NB4 (cell line): ENCODE measurements around the gene ZDHHC18.

Experiments used
- MYC ChIP-seq: IDR thresholded peaks from 2 replicates; pipeline ENCODE4 v1.6.1; 2011; ENCODE audit warnings: low read depth, low read length
- POLR2A ChIP-seq: IDR thresholded peaks from 2 replicates; pipeline ENCODE4 v1.6.1; 2011; ENCODE audit warnings: mild to moderate bottlenecking; ENCODE audit not compliant: insufficient read length; ENCODE audit errors: extremely low read depth
- TF ChIP-seq, protein P1 (sequence below): IDR thresholded peaks from one replicate; pipeline ENCODE4 v1.5.1; 2012; ENCODE audit warnings: low read depth, low read length
- TF ChIP-seq, protein P2 (sequence below): IDR thresholded peaks from 2 replicates; pipeline ENCODE4 v1.6.1; 2011; ENCODE audit warnings: low read depth, low read length

DNA sequence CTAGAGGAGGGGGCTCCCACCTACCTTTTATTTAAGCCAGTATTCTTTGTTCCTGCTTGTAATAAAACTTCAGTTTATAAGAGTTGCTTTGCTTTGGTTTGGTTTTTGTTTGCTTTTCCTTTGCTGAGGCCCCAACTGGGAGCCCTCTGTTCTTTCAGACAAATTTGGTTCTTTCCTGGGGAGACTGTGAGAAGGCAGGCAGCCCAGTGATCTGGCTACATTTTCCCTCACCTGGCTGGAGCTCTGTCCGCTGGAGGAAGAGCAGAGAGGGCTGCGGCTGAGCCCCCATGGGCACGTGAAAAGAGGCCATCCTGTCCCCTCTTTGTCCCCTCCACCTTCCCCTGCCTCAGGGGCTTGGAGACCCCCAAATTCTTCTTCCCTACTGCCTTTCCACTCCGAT, 29.1 kb downstream of the ZDHHC18 start:
- TF ChIP-seq POLR2A (no peak), MYC (no peak)
- TF ChIP-seq, protein P1, sequence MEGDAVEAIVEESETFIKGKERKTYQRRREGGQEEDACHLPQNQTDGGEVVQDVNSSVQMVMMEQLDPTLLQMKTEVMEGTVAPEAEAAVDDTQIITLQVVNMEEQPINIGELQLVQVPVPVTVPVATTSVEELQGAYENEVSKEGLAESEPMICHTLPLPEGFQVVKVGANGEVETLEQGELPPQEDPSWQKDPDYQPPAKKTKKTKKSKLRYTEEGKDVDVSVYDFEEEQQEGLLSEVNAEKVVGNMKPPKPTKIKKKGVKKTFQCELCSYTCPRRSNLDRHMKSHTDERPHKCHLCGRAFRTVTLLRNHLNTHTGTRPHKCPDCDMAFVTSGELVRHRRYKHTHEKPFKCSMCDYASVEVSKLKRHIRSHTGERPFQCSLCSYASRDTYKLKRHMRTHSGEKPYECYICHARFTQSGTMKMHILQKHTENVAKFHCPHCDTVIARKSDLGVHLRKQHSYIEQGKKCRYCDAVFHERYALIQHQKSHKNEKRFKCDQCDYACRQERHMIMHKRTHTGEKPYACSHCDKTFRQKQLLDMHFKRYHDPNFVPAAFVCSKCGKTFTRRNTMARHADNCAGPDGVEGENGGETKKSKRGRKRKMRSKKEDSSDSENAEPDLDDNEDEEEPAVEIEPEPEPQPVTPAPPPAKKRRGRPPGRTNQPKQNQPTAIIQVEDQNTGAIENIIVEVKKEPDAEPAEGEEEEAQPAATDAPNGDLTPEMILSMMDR, result no peak
- TF ChIP-seq, protein P2, sequence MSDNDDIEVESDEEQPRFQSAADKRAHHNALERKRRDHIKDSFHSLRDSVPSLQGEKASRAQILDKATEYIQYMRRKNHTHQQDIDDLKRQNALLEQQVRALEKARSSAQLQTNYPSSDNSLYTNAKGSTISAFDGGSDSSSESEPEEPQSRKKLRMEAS, result no peak
